ENCODE results near the gene ZBTB16.

GRCh38 chr11:114039551-114039950 lies 20.0 kb upstream of the ZBTB16 start:
- TF ChIP-seq CTCF (IDR thresholded peaks at IDR 0.05; ENCODE audit: insufficient read depth, low read length) (no peak), SPI1 (IDR thresholded peaks at IDR 0.05; ENCODE audit: borderline replicate concordance, low read depth) (no peak), POLR2AphosphoS5 (IDR thresholded peaks at IDR 0.05; ENCODE audit: low read depth) (no peak), REST (IDR thresholded peaks at IDR 0.05; ENCODE audit: insufficient replicate concordance, low read depth) (no peak)

Measured in HL-60 (cell line).